ENCODE measurements around the gene PRKCB.
A peak's percentile ranks its signal among the peaks of the same experiment; 100 is the strongest.

DNA sequence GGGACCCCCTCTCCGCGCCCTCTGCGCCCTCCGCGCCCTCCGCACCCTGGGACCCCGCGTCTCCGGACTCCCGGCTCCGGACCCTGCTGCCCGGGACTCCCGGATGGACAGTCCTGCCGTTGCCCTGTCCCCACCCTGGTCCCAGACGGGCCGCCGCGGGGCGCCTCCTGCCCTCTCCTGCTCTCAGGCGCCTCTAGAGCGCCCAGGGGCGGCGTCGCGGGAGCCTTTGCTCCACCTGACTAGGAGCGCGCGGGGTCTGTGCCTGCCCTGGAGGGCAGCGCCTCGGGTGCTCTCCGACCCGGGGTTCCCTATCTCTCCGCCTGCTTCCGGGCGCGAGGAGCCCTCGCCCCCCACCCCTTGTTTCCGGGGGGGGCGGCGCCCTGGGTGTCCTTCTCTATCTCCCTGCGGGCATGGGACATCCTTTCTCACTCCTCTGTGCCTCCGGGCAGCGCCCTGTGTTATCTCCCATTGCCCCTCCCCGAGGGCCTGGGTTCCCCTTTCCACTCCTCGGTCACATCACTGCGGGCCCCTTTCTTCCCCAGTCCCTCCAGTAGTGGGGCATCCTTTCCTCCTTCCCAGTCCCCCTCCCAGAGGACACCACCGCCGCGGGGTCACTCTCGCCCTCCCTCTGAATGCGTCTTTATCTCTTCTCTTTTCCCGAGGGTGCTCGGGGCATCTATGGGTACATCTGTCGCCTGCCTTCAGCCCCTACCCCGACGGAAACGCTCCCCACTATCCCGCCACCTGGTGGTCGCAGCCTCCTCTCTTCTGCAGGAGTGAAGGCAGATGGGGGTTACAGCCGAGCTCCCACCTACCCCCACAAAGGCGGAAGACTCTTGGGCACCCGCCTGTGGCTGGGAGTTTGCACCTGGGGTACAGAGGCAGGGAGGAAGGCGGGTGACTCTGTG, 875 bp downstream of the PRKCB start:
- no peak for TF ChIP-seq POLR2A (IDR thresholded peaks at IDR 0.05)
- TF ChIP-seq, protein P1, sequence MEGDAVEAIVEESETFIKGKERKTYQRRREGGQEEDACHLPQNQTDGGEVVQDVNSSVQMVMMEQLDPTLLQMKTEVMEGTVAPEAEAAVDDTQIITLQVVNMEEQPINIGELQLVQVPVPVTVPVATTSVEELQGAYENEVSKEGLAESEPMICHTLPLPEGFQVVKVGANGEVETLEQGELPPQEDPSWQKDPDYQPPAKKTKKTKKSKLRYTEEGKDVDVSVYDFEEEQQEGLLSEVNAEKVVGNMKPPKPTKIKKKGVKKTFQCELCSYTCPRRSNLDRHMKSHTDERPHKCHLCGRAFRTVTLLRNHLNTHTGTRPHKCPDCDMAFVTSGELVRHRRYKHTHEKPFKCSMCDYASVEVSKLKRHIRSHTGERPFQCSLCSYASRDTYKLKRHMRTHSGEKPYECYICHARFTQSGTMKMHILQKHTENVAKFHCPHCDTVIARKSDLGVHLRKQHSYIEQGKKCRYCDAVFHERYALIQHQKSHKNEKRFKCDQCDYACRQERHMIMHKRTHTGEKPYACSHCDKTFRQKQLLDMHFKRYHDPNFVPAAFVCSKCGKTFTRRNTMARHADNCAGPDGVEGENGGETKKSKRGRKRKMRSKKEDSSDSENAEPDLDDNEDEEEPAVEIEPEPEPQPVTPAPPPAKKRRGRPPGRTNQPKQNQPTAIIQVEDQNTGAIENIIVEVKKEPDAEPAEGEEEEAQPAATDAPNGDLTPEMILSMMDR (IDR thresholded peaks at IDR 0.05), result peak in 1 of 3 experiments; percentile 16

Data from testis (tissue), 2 donors.